ENCODE results near the gene DRD4. TPM values are rescaled to one million over a fixed set of nuclear protein-coding genes. Genes with fewer than 3 reads are reported as not detected.

DRD4 gene
- polyA plus RNA-seq, 1 donor (not counting 4 experiments of a cell fraction or from before 2014, with no cell fraction given): not detected

DNA sequence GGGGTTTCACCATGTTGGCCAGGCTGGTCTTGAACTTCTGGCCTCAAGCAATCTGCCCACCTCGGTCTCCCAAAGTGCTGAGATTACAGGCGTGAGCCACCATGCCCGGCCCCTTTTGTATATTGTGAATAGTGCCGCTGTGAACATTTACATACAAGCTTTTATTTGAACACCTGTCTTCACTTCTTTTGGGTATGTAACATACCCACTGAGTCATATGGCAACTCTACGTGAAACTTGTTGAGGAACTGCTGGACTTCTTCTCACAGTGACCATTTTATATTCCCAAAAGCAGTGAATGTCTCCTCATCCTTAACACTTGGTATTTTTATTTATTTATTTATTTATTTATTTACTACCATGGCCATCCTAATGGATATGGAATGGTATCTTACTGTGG lies 6.2 kb upstream of the DRD4 start:
- H3K9me1 ChIP-seq (ENCODE audit: control insufficient read depth, extremely low read depth, insufficient read depth, low read length): no peaks in the 10 kb centered on the region
- no peaks in the 10 kb centered on the region for H3K4me1 ChIP-seq (ENCODE audit: control insufficient read depth, extremely low read depth, insufficient read depth, low read length)
- FAIRE-seq: no peak
- H2AFZ ChIP-seq (ENCODE audit: control insufficient read depth, low read length): no peak overlapping the region
- no peaks in the 10 kb centered on the region for H3K27me3 ChIP-seq (ENCODE audit: control insufficient read depth, extremely low read depth, insufficient read depth, low read length)
- no peaks in the 10 kb centered on the region for H4K20me1 ChIP-seq (ENCODE audit: control insufficient read depth, extremely low read depth, insufficient read depth, low read length)
- no peak for DNase-seq (ENCODE audit: low read depth, low spot score)
- no peaks in the 10 kb centered on the region for H3K79me2 ChIP-seq (ENCODE audit: control insufficient read depth, insufficient read depth, low read length)
- no peak overlapping the region for H3K4me2 ChIP-seq (ENCODE audit: control insufficient read depth, extremely low read depth, insufficient read depth, low read depth, low read length)
- no peaks in the 10 kb centered on the region for H3K9me3 ChIP-seq (ENCODE audit: control insufficient read depth, low read depth, low read length)
- H3K27ac ChIP-seq (ENCODE audit: control insufficient read depth, insufficient read depth, low read length): no peak overlapping the region
- peaks cover 0 to 3% of the 10 kb centered on the region in 2 experiments for H3K36me3 ChIP-seq (ENCODE audit: control insufficient read depth in 2 of 2, extremely low read depth in 1 of 2, insufficient read depth in 2 of 2, low read length in 2 of 2)
- H3K4me3 ChIP-seq (ENCODE audit: control insufficient read depth in 2 of 3, extremely low read depth in 1 of 3, insufficient read depth in 2 of 3, low read depth in 1 of 3, low read length in 3 of 3): no peak overlapping the region
- TF ChIP-seq, protein P1, sequence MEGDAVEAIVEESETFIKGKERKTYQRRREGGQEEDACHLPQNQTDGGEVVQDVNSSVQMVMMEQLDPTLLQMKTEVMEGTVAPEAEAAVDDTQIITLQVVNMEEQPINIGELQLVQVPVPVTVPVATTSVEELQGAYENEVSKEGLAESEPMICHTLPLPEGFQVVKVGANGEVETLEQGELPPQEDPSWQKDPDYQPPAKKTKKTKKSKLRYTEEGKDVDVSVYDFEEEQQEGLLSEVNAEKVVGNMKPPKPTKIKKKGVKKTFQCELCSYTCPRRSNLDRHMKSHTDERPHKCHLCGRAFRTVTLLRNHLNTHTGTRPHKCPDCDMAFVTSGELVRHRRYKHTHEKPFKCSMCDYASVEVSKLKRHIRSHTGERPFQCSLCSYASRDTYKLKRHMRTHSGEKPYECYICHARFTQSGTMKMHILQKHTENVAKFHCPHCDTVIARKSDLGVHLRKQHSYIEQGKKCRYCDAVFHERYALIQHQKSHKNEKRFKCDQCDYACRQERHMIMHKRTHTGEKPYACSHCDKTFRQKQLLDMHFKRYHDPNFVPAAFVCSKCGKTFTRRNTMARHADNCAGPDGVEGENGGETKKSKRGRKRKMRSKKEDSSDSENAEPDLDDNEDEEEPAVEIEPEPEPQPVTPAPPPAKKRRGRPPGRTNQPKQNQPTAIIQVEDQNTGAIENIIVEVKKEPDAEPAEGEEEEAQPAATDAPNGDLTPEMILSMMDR (optimal IDR thresholded peaks at IDR 0.05 in 1 of 3, IDR thresholded peaks at IDR 0.05 in 1 of 3, conservative IDR thresholded peaks at IDR 0.05 in 1 of 3; ENCODE audit: extremely low read depth in 1 of 3, insufficient read depth in 2 of 3, low read length in 3 of 3): no peak
- no peak for TF ChIP-seq EZH2 (IDR thresholded peaks at IDR 0.05; ENCODE audit: low read length)
- dilution Hi-C loops (cut with MboI; ENCODE audit: extremely low pct_ligation_motif_present, low sequenced_read_pairs): no loop called here
- no peak overlapping the region for H3K9ac ChIP-seq (ENCODE audit: control insufficient read depth, extremely low read depth, insufficient read depth, low read length)

DNA sequence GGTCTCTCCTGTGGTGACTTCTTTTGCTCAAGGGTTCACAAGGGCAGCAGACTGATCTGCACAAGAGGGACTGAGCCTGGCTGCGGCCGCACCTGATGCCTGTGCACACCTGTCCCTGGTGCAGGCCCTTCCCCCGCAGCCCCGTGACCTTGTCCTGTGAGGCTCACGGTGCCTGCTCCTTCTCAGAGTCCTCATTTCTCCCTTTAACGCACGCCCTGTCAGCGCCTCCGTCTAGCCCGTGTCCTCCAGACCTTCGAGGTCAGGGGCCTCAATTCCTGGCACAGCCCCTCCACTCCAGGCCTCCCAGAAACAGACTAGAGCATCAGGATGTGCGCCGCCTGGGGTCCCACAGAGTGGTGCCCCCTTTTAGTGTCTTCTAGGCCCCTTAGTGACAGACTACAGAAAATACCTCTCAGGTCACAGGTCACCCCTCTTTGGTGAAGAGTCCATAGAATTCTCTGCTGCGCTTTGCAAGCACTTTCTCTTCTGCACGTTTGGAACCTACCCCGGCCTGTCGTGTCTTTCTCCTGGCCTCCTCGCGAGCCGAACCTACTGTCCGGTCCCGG lies 1.0 kb upstream of the DRD4 start:
- FAIRE-seq (no peak), DNase-seq (ENCODE audit: low read depth, low spot score) (no peak)
- H3K9ac ChIP-seq (ENCODE audit: control insufficient read depth, extremely low read depth, insufficient read depth, low read length): no peak overlapping the region
- H4K20me1 ChIP-seq (ENCODE audit: control insufficient read depth, extremely low read depth, insufficient read depth, low read length): no peaks in the 10 kb centered on the region
- no peak overlapping the region for H3K27ac ChIP-seq (ENCODE audit: control insufficient read depth, insufficient read depth, low read length)
- H3K9me3 ChIP-seq (ENCODE audit: control insufficient read depth, low read depth, low read length): no peaks in the 10 kb centered on the region
- no peak for TF ChIP-seq EZH2 (IDR thresholded peaks at IDR 0.05; ENCODE audit: low read length)
- TF ChIP-seq, protein P1 (optimal IDR thresholded peaks at IDR 0.05 in 1 of 3, IDR thresholded peaks at IDR 0.05 in 1 of 3, conservative IDR thresholded peaks at IDR 0.05 in 1 of 3; ENCODE audit: extremely low read depth in 1 of 3, insufficient read depth in 2 of 3, low read length in 3 of 3): no peak
- no peaks in the 10 kb centered on the region for H3K4me1 ChIP-seq (ENCODE audit: control insufficient read depth, extremely low read depth, insufficient read depth, low read length)
- H3K4me3 ChIP-seq (ENCODE audit: control insufficient read depth in 2 of 3, extremely low read depth in 1 of 3, insufficient read depth in 2 of 3, low read depth in 1 of 3, low read length in 3 of 3): no peak overlapping the region
- H3K36me3 ChIP-seq (ENCODE audit: control insufficient read depth in 2 of 2, extremely low read depth in 1 of 2, insufficient read depth in 2 of 2, low read length in 2 of 2): peaks cover 0 to 3% of the 10 kb centered on the region in 2 experiments
- H3K9me1 ChIP-seq (ENCODE audit: control insufficient read depth, extremely low read depth, insufficient read depth, low read length): no peaks in the 10 kb centered on the region
- H3K27me3 ChIP-seq (ENCODE audit: control insufficient read depth, extremely low read depth, insufficient read depth, low read length): peaks cover 28% of the 10 kb centered on the region
- H2AFZ ChIP-seq (ENCODE audit: control insufficient read depth, low read length): no peak overlapping the region
- dilution Hi-C loops (cut with MboI; ENCODE audit: extremely low pct_ligation_motif_present, low sequenced_read_pairs): no loop called here
- no peaks in the 10 kb centered on the region for H3K79me2 ChIP-seq (ENCODE audit: control insufficient read depth, insufficient read depth, low read length)
- H3K4me2 ChIP-seq (ENCODE audit: control insufficient read depth, extremely low read depth, insufficient read depth, low read depth, low read length): no peak overlapping the region
